ENCODE results near the gene SLC16A12. TPM values are rescaled to one million over a fixed set of nuclear protein-coding genes. Genes with fewer than 3 reads are reported as not detected.

Gene SLC16A12
- total and polyA plus RNA-seq, 2 donors (not counting 3 experiments of a cell fraction or from before 2014, with no cell fraction given) = not detected

DNA sequence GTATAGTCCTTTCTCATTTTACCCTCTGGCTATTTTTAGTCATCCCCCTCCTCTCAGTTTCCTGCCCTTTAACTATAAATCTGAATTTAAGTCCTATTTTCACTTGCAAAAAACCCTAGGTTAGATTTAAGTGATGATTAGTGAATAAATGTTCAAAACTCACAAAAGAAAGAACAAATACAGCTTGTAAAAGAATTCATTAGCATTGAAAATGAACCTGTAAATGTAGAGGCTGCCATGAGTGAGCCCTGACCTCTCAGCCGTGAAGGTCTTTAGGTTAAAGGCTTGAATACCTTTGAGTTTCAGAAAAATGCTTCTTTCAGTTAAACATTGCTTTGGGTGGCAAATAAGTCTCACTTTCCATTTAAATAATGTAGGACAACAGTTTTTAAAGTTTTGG is 2.0 kb upstream of the SLC16A12 start:
- Histone ChIP-seq H2AFZ (ENCODE audit: low read depth, low read length) (no peak overlapping the region), H3K4me2 (ENCODE audit: insufficient read depth, low read length) (no peak overlapping the region), H3K9me1 (replicated peaks; ENCODE audit: control insufficient read depth, extremely low read depth, insufficient read depth, low read length) (no peaks in the 10 kb centered on the region), H4K20me1 (replicated peaks; ENCODE audit: control insufficient read depth, extremely low read depth, insufficient read depth, low read length) (no peaks in the 10 kb centered on the region), H3K4me3 (replicated peaks in 1 of 3; ENCODE audit: insufficient read depth in 1 of 3, low read depth in 1 of 3, low read length in 3 of 3) (no peak overlapping the region), H3K9ac (replicated peaks; ENCODE audit: extremely low read depth, insufficient read depth, low read length) (no peak overlapping the region), H3K27ac (ENCODE audit: insufficient read depth, low read depth, low read length) (no peak overlapping the region), H3K36me3 (ENCODE audit: control insufficient read depth in 2 of 2, extremely low read depth in 1 of 2, insufficient read depth in 2 of 2, low read length in 2 of 2) (no peaks in the 10 kb centered on the region), H3K4me1 (ENCODE audit: control insufficient read depth, extremely low read depth, insufficient read depth, low read length) (peaks cover 3% of the 10 kb centered on the region), H3K9me3 (replicated peaks; ENCODE audit: control insufficient read depth, insufficient read depth, low read length) (no peaks in the 10 kb centered on the region), H3K79me2 (ENCODE audit: control insufficient read depth, insufficient read depth, low read length) (no peaks in the 10 kb centered on the region), H3K27me3 (ENCODE audit: control insufficient read depth in 2 of 2, insufficient read depth in 2 of 2, low read length in 2 of 2) (peaks cover 33 to 55% of the 10 kb centered on the region in 2 experiments)
- ChIA-PET POLR2A (no interaction called here), CTCF (no interaction called here)
- dilution Hi-C loops (cut with MboI; ENCODE audit: extremely low pct_ligation_motif_present, low sequenced_read_pairs) (no loop called here), intact Hi-C loops (cut with micrococcal nuclease) (no loop called here)
- no peak for FAIRE-seq
- BruUV-seq (replicated peaks) = no TSS peak
- TF ChIP-seq MYC (IDR thresholded peaks at IDR 0.05; ENCODE audit: low read depth, low read length) (no peak), FOS (IDR thresholded peaks at IDR 0.05; ENCODE audit: borderline replicate concordance, insufficient read depth, low read length) (no peak), POLR2A (IDR thresholded peaks at IDR 0.05; ENCODE audit: low read depth, low read length) (no peak), GATA2 (IDR thresholded peaks at IDR 0.05; ENCODE audit: insufficient read depth, insufficient read length, low read depth, low read length) (no peak), POLR2AphosphoS5 (IDR thresholded peaks at IDR 0.05; ENCODE audit: insufficient read depth, low read depth, low read length) (no peak), JUN (IDR thresholded peaks at IDR 0.05; ENCODE audit: borderline replicate concordance, insufficient read depth, insufficient read length, low read depth) (no peak)
- TF ChIP-seq, protein P1, sequence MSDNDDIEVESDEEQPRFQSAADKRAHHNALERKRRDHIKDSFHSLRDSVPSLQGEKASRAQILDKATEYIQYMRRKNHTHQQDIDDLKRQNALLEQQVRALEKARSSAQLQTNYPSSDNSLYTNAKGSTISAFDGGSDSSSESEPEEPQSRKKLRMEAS (IDR thresholded peaks at IDR 0.05; ENCODE audit: insufficient read depth, insufficient read length) = no peak
- TF ChIP-seq, protein P2, sequence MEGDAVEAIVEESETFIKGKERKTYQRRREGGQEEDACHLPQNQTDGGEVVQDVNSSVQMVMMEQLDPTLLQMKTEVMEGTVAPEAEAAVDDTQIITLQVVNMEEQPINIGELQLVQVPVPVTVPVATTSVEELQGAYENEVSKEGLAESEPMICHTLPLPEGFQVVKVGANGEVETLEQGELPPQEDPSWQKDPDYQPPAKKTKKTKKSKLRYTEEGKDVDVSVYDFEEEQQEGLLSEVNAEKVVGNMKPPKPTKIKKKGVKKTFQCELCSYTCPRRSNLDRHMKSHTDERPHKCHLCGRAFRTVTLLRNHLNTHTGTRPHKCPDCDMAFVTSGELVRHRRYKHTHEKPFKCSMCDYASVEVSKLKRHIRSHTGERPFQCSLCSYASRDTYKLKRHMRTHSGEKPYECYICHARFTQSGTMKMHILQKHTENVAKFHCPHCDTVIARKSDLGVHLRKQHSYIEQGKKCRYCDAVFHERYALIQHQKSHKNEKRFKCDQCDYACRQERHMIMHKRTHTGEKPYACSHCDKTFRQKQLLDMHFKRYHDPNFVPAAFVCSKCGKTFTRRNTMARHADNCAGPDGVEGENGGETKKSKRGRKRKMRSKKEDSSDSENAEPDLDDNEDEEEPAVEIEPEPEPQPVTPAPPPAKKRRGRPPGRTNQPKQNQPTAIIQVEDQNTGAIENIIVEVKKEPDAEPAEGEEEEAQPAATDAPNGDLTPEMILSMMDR (IDR thresholded peaks at IDR 0.05; ENCODE audit: extremely low read depth in 1 of 2, insufficient read depth in 1 of 2, low read depth in 1 of 2, low read length in 2 of 2) = no peak
- no peak for DNase-seq (ENCODE audit: low read depth, low spot score)

Measured in endothelial cell of umbilical vein (primary cell).